NCI-H1930 (cell line): ENCODE results near the gene UNCX.
"Not testable (repeated sequence)": the region's sequence is repeated elsewhere in the genome, so short reads cannot be mapped to it uniquely, and the experiment has no call there.

Experiments used
- DNase-seq, 2 experiments: peaks; one replicate each; lab custom pipeline; 2025; lab: John Stamatoyannopoulos, UW

The UNCX gene

DNA sequence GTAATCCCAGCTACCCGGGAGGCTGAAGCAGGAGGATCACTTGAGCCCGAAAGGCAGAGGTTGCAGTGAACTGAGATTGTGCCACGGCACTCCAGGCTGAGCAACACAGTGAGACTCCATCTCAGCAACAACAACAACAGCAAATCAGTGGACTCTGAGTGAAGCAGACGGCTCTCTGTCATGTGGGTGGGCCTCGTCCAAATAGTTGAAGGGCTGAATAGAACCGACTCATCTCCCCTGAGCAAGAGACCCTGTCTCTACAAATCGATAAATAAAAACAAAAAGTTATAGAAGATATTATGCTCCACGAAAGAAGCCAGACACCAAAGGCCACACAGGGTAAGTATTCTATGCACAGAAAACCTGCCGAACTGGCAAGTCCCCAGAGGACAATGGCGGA, 45.9 kb downstream of the UNCX start:
- DNase-seq, result no peak

GRCh38 chr7:1279041-1279440, 46.4 kb downstream of the UNCX start:
- DNase-seq, result no peak

DNA sequence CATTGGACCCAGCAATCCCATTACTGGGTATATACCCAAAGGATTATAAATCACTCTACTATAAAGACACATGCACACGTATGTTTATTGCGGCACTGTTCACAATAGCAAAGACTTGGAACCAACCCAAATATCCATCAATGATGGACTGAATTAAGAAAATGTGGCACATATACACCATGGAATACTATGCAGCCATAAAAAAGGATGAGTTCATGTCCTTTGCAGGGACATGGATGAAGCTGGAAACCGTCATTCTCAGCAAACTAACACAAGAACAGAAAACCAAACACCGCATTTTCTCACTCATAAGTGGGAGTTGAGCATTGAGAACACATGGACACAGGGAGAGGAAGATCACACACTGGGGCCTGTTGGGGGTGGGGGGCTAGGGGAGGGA, 47.2 kb downstream of the UNCX start:
- DNase-seq, result not testable (repeated sequence)

DNA sequence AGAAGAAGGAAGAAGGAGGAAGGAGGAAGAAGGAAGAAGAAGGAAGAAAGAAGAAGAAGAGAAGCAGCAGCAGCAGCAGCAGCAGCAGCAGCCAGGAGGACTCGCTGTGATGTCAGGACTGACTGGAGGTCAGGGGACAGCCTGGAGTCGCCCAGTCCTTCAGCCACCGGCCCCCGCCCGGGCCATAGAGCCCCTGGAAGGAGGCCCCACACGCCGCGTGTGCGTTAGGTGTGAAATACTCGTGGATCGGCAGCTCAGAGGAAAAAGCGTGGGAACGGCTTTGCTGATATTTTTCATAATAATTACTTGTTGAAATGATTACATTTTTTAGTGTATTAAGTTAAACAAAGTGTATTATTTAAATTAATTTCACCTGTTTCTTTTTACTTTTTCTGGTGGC, 48.4 kb downstream of the UNCX start:
- no peak for DNase-seq

- DNase-seq, result no peak
These were observed 50.0 kb downstream of the UNCX start for GRCh38 chr7:1282679-1283078.

GRCh38 chr7:1283337-1283736, 50.7 kb downstream of the UNCX start:
- DNase-seq, result no peak

DNA sequence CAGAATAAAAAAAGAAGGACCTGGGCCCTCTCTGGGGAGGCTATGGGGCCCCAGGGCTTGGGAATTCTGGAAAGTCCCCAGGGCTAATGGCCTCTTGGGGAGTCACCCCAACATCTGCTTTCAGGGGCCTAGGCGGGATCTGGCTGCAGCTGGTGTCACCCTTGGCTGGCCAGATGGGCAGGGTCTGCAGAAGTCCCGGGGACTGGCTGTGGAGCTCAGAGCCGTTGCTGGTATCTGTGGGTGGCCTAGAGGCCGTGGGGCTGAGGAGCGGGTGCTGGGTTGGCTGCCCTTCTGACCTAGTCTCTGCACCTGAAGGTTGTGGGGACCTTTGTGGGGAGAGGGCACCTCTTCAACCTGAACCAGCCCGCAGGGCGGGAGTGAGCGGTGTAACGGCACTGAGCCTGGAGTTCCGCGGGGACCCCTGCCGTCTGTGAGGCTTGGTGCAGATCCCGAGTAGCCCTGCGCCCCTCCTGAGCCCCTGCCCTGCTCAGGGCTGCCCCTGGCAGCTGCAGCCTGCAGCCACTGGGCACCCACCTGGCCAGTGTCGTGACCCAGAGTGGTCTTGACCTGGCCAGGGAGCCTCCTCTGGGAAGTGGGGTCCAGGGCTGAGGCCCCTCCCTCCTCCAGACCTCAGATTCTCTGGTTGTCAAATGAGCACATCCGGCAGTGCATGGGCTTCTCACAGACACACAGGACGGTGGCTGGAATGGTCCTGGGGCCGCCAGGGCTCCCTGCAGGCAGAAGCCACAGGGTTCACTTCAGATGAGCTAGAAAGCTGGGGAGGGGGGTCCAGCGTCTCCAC, 51.5 kb downstream of the UNCX start:
- DNase-seq, result no peak

GRCh38 chr7:1284743-1285458, 52.2 kb downstream of the UNCX start:
- no peak for DNase-seq

DNA sequence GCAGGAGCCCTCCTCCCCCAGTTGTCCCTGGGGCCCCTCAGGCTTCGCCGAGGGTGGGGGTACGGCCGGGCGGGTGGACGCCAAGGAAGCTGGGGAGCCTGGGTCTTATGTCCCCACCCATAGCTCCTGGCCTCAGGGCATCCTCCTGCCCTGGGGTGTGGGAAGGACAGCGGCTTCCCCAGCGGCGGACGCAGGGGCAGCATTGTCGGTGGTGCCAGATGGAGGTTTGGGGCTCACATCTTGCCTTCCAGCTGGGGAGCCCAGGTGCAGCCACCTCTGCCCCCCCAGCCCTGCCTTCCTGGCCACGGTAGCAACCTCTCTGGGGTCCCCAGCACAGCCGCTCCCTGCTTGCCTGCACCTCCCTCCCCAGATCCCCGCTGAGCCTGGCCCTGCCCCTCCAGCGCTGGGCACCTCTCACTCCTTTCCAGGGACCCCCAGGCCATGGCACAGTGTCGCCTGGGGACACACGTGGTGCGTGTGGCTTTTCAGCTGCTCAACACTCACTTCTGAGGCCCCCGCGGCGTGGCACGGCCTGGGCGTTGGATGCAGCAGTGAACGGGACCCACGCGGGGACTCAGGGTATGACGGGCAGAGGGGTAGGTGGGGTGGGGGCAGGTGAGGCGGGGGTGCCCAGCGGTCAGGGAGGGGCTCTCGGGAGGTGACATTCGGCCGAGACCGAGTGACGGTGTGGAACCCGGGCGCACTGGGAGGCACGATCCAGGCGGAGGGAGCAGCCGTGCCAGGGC, 53.1 kb downstream of the UNCX start:
- DNase-seq, result no peak
